Activated CD4-positive, alpha-beta T cell treated with anti-CD3 and anti-CD28 coated beads, Interleukin-2, amount 10 ng/mL, durations not matched to agents 7 days and 5 days (primary cell): Measurements from ENCODE around the gene AHNAK2. TPM values are rescaled to one million over a fixed set of nuclear protein-coding genes. Genes with fewer than 3 reads are reported as not detected.

Source experiments
- CTCF ChIA-PET: fragments of 350-600 bp; sonication (Branson Sonifier 250); formaldehyde crosslinking; loops from one replicate; lab custom pipeline; 2021; ENCODE audit warnings: antibody characterized with exemption; lab: Charles Lee
- POLR2A ChIA-PET: fragments of 350-600 bp; sonication (Branson Sonifier 250); formaldehyde crosslinking; loops from one replicate; lab custom pipeline; 2021; ENCODE audit warnings: antibody characterized with exemption; lab: Charles Lee
- DNase-seq: peaks from one replicate; pipeline ENCODE4 v3.0.0-alpha.2; 2020
- H3K27ac Mint-ChIP-seq: one replicate; pipeline ENCODE4 v1.8.0; 2021; ENCODE audit warnings: mild to moderate bottlenecking, moderate library complexity, mixed read lengths
- H3K27me3 Mint-ChIP-seq: one replicate; pipeline ENCODE4 v1.8.0; 2021; ENCODE audit warnings: mixed read lengths
- H3K36me3 Mint-ChIP-seq: one replicate; pipeline ENCODE4 v1.8.0; 2021; ENCODE audit warnings: low read depth, mixed read lengths
- H3K4me1 Mint-ChIP-seq: one replicate; pipeline ENCODE4 v1.8.0; 2021; ENCODE audit warnings: mixed read lengths
- H3K4me3 Mint-ChIP-seq: one replicate; pipeline ENCODE4 v1.8.0; 2021; ENCODE audit warnings: mild to moderate bottlenecking, moderate library complexity, mixed read lengths
- H3K9me3 Mint-ChIP-seq: one replicate; pipeline ENCODE4 v1.8.0; 2021; ENCODE audit warnings: mixed read lengths
- total RNA-seq, 2 experiments: library from RNA; stranded (reverse); gene quantifications; one replicate each; pipeline ENCODE4 v1.2.3, GENCODE V29; 2021

AHNAK2 gene
- total RNA-seq, 2 experiments from 2014 or later = not detected

- Mint-ChIP-seq H3K4me1 (no peaks in the 10 kb centered on the region), H3K36me3 (no peaks in the 10 kb centered on the region), H3K9me3 (no peaks in the 10 kb centered on the region), H3K4me3 (no peak overlapping the region), H3K27me3 (no peaks in the 10 kb centered on the region), H3K27ac (no peak overlapping the region)
- CTCF ChIA-PET = no interaction called here
- no peak for DNase-seq
- POLR2A ChIA-PET = no interaction called here
These were observed 14.3 kb upstream of the AHNAK2 start for GRCh38 chr14:104992501-104992900.

DNA sequence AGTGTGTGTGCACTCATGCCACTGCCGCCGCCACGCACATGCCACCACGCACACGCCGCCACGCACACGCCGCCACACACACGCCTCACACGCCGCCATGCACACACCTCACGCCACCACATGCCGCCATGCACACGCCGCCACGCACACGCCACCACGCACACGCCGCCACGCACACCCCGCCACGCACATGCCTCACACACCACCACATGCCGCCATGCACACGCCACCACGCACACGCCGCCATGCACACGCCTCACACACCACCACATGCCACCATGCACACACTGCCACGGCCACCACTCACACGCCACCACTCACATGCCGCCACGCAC lies 13.7 kb upstream of the AHNAK2 start:
- H3K36me3 Mint-ChIP-seq = no peaks in the 10 kb centered on the region
- H3K27ac Mint-ChIP-seq = peak overlapping the region; percentile 82
- CTCF ChIA-PET = no interaction called here
- H3K4me1 Mint-ChIP-seq = peaks cover 3% of the 10 kb centered on the region
- H3K9me3 Mint-ChIP-seq = no peaks in the 10 kb centered on the region
- POLR2A ChIA-PET = no interaction called here
- H3K4me3 Mint-ChIP-seq = no peak overlapping the region
- peaks cover 3% of the 10 kb centered on the region for H3K27me3 Mint-ChIP-seq
- no peak for DNase-seq

DNA sequence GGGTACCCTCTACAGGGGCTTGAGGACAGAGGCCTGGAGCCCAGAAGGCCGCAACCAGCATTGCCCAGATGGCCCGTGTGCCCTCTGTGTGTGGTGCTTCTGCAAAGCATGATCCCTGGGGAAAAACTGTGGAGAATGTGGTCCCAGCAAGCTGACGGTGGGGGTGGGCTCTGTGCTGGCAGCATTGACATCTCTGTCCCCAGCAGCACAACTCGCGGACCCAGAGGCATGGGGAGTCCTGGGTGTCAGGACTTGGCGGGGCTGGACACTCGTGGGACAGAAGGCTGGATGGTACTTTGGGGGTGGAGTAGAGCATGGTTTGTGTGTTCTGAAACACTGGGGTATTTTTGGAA lies 11.8 kb upstream of the AHNAK2 start:
- H3K4me1 Mint-ChIP-seq = peaks cover 4% of the 10 kb centered on the region
- no peak for DNase-seq
- H3K9me3 Mint-ChIP-seq = no peaks in the 10 kb centered on the region
- ChIA-PET POLR2A (interaction anchor here (0.7 kb wide), 1 partner anchor 1647 kb away, joined by 3 read pairs; no protein-coding TSS in a partner anchor), CTCF (interaction anchor here (1.0 to 1.4 kb wide), 3 partner anchors 9 to 56 kb away, joined by 3 to 5 read pairs (median 4); no protein-coding TSS in a partner anchor)
- H3K36me3 Mint-ChIP-seq = no peaks in the 10 kb centered on the region
- H3K4me3 Mint-ChIP-seq = no peak overlapping the region
- H3K27me3 Mint-ChIP-seq = peaks cover 3% of the 10 kb centered on the region
- no peak overlapping the region for H3K27ac Mint-ChIP-seq

GRCh38 chr14:104989236-104989950 lies 11.2 kb upstream of the AHNAK2 start:
- ChIA-PET CTCF (interaction anchor here (0.6 to 1.4 kb wide), 4 partner anchors 10 to 56 kb away, joined by 3 to 5 read pairs (median 4); no protein-coding TSS in a partner anchor), POLR2A (interaction anchor here (0.7 kb wide), 1 partner anchor 1648 kb away, joined by 3 read pairs; no protein-coding TSS in a partner anchor)
- Mint-ChIP-seq H3K4me1 (peaks cover 6% of the 10 kb centered on the region), H3K4me3 (no peak overlapping the region), H3K27me3 (peaks cover 3% of the 10 kb centered on the region), H3K36me3 (no peaks in the 10 kb centered on the region), H3K9me3 (no peaks in the 10 kb centered on the region), H3K27ac (no peak overlapping the region)
- no peak for DNase-seq

DNA sequence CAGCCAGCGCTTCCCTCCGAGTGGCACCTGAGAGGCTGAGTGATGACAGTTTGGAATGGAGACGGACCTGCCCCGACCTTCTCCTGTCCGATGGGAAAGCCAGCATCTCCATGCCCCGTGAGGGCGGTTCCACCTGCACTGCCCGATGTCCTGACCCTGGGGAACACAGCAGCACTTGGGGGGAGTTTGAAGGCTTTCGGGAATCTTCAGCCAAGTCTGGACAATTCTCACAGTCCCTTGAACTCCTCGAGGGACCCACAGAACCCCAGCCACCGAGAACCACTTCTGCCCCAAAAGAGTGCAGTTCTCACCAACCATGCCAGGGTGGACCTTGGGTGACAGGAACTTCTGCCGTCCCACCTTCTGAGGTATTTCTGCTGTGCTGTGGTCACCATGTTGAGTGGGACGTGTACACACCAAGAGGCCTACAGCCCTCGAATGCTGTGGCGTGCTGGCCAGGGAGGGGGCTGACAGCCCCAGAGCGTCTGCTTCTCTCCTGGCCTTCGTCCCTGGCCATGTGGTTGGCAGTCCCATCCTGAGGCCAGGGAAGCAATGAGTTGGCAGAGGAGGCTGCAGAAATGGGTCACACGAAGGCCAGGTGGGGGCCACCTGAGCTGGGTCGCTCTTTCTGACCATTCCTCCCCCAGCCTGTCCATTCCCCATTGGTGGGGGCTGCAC lies 8.5 kb upstream of the AHNAK2 start:
- Mint-ChIP-seq H3K27ac (peak overlapping the region; percentile 54), H3K36me3 (no peaks in the 10 kb centered on the region), H3K4me1 (peaks cover 11% of the 10 kb centered on the region), H3K4me3 (peak overlapping the region; percentile 58), H3K27me3 (peaks cover 3% of the 10 kb centered on the region), H3K9me3 (no peaks in the 10 kb centered on the region)
- DNase-seq = no peak
- ChIA-PET CTCF (interaction anchor here (2.3 to 3.1 kb wide), 2 partner anchors 59 kb away, joined by 7 to 23 read pairs; no protein-coding TSS in a partner anchor), POLR2A (no interaction called here)

- POLR2A ChIA-PET = interaction anchor here (0.5 kb wide), 1 partner anchor 30 kb away, joined by 4 read pairs; no protein-coding TSS in a partner anchor
- CTCF ChIA-PET = interaction anchor here (0.7 to 3.1 kb wide), 2 partner anchors 34 to 60 kb away, joined by 4 to 23 read pairs; no protein-coding TSS in a partner anchor
- no peaks in the 10 kb centered on the region for H3K9me3 Mint-ChIP-seq
These were observed 7.7 kb upstream of the AHNAK2 start, which contains the start of gene CLBA1 for GRCh38 chr14:104985675-104986486. CLBA1 (plus strand) TSS chr14:104985788; CDS start chr14:104986432, 644 bp downstream.

DNA sequence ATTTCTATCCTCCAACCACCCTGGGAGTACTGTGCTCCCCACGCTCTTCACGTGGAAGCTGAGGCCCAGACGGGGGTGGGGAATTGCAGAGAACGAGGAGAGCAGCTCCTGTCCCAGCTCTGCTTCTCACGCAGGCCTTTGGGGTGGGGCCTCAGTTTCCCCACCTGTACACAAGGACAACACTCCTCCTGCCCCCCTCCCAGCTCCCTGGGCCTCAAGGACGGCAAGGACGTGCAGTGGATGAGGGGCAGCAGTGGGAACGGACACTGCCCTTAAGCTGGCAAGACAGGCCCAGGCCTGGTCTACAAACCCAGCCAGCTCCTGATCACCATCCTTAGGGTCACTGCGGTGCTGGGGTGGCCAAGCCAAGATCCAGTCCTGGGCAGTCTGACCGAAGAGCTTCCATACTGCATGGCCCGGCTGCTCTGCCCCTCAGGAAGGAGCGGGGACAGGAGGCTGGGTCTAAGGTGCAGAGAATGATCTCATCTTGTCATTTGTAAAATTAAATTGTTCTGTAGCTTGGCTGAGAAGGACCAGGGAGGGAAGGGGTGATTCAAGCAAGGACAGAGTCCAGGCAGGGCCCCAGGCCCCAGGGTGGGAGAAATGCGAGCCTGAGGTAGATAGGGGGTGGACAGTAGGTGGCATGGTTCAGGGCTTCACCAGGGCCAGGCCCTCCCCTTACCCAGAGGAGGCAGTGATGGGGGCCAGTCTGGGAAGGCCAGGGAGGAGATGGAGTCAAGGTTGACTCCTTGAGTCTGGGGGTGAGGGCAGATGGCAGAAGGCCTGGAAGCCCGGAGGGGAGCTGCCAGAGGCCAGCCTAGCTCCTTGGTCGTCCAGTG lies 6.1 kb upstream of the AHNAK2 start:
- POLR2A ChIA-PET = no interaction called here
- H3K36me3 Mint-ChIP-seq = no peaks in the 10 kb centered on the region
- H3K27me3 Mint-ChIP-seq = peaks cover 10% of the 10 kb centered on the region
- CTCF ChIA-PET = interaction anchor here (0.7 to 3.1 kb wide), 6 partner anchors 9 to 431 kb away, joined by 3 to 23 read pairs (median 5); partner anchors contain the start of gene CDCA4
- H3K9me3 Mint-ChIP-seq = no peaks in the 10 kb centered on the region
- H3K4me3 Mint-ChIP-seq = peak overlapping the region; percentile 69
- peaks cover 11% of the 10 kb centered on the region for H3K4me1 Mint-ChIP-seq
- no peak for DNase-seq
- H3K27ac Mint-ChIP-seq = peak overlapping the region; percentile 87

More at GRCh38 chr14:104985675-104986486, 7.7 kb upstream of the AHNAK2 start, which contains the start of gene CLBA1:
- Mint-ChIP-seq H3K4me3 (peak within 1 kb of the TSS; percentile 69), H3K27me3 (peaks cover 3% of the 10 kb centered on the region), H3K36me3 (no peaks in the 10 kb centered on the region), H3K4me1 (peaks cover 11% of the 10 kb centered on the region), H3K27ac (peak within 1 kb of the TSS; percentile 87)
- peak; percentile 89 for DNase-seq

DNA sequence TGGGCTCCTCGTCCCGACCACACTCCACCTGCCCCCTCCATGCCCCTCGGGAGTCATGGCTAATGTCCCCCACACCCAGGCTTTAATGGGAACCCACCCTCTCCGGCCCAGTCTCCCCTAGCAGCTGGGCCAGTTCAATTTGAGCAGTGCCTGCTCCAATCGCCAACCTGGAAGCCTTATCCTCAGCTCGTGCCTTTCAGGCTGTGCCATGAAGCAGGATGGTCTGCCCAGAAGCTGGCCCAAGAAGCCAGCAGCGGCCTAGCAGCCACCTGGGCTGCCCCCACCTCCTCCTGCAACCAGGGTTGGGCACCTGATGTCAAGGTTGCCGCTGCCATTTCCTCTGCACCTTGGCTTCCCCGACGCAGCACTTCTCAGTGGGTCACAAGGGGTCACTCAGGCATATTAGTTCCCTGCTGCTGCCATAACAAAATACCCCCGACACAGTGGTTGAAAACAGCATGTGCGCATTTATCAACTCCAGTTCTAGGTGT lies 5.1 kb upstream of the AHNAK2 start:
- H3K4me3 Mint-ChIP-seq = no peak overlapping the region
- POLR2A ChIA-PET = no interaction called here

DNA sequence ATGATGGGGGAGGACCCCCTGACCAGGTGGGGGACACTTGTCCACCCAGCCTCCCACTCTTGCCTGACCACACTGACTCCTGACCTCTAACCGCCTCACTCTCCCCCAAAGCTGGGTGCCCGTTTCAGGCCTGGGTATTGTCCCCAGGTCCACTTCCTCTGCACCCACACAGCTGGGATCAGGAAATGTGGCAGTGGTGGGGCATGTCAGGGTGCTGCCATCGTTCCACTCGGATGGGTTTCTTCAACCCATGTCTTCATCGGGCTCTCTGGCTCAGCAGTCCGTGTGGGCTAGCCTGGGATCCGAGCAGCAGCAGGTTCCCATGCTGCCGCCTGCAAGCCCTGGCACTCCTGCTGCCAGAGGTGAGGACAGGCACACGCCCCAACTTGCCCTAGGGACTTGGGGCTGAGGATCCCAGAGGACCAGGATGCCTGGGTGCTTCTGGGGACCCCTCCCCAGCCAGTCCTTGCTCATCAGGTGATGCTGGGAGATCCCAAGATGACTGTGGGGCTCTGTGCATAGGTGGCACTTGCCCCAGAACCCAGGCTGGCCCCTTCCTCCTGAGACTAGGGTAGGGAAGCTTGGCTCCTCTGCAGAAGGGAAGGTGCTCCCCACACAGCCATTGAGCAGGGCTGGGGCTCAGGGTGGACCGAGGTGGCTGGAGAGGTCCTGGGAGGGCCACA lies 4.5 kb upstream of the AHNAK2 start:
- Mint-ChIP-seq H3K4me1 (peaks cover 18% of the 10 kb centered on the region), H3K9me3 (no peaks in the 10 kb centered on the region), H3K27ac (no peak overlapping the region), H3K36me3 (no peaks in the 10 kb centered on the region), H3K4me3 (no peak overlapping the region), H3K27me3 (peaks cover 20% of the 10 kb centered on the region)
- POLR2A ChIA-PET = no interaction called here
- no peak for DNase-seq
- CTCF ChIA-PET = interaction anchor here (2.5 kb wide), 1 partner anchor 63 kb away, joined by 19 read pairs; no protein-coding TSS in a partner anchor

More for the DNA sequence above, 5.1 kb upstream of the AHNAK2 start:
- CTCF ChIA-PET = interaction anchor here (3.1 kb wide), 1 partner anchor 63 kb away, joined by 23 read pairs; no protein-coding TSS in a partner anchor
- H3K27ac Mint-ChIP-seq = peak overlapping the region; percentile 84
- no peaks in the 10 kb centered on the region for H3K9me3 Mint-ChIP-seq
- no peak for DNase-seq
- H3K36me3 Mint-ChIP-seq = no peaks in the 10 kb centered on the region
- H3K27me3 Mint-ChIP-seq = peaks cover 19% of the 10 kb centered on the region
- H3K4me1 Mint-ChIP-seq = peaks cover 17% of the 10 kb centered on the region

GRCh38 chr14:104981699-104982541 lies 3.7 kb upstream of the AHNAK2 start:
- no peak for DNase-seq
- POLR2A ChIA-PET = no interaction called here
- CTCF ChIA-PET = interaction anchor here (1.0 to 2.5 kb wide), 3 partner anchors 64 to 108 kb away, joined by 3 to 19 read pairs (median 3); no protein-coding TSS in a partner anchor
- no peak overlapping the region for H3K27ac Mint-ChIP-seq
- H3K9me3 Mint-ChIP-seq = no peaks in the 10 kb centered on the region
- no peak overlapping the region for H3K4me3 Mint-ChIP-seq
- H3K27me3 Mint-ChIP-seq = peaks cover 22% of the 10 kb centered on the region
- H3K4me1 Mint-ChIP-seq = peaks cover 16% of the 10 kb centered on the region
- H3K36me3 Mint-ChIP-seq = no peaks in the 10 kb centered on the region
